K562 (cell line): Measurements from ENCODE around the gene LRRC4B. TPM values are rescaled to one million over a fixed set of nuclear protein-coding genes. Genes with fewer than 3 reads are reported as not detected.

ENCODE experiments used
- ATAC-seq: fragments of 200-7000 bp; cut with Tn5 transposase; 3 replicates; pipeline ENCODE4 v1.9.1; 2020; ENCODE audit warnings: moderate library complexity
- BruUV-seq: library from RNA; stranded (reverse); fragments of 400-500 nt; replicated peaks from 2 replicates; lab custom pipeline; 2021; lab: Mats Ljungman, UMichigan
- CTCF ChIA-PET: fragments of 300-600 bp; formaldehyde crosslinking; extraction: SDS; loops from one replicate; lab custom pipeline; 2021; ENCODE audit warnings: low intra/inter-chr PET ratio; lab: Yijun Ruan, JAX
- POLR2A ChIA-PET: fragments of 300-600, 350-650 bp; sonication (Branson Sonifier 250); formaldehyde crosslinking; extraction: SDS; loops from one replicate; lab custom pipeline; 2021; ENCODE audit warnings: antibody characterized with exemption, inconsistent platforms; lab: Yijun Ruan, JAX
- DNase-seq, 4 experiments: peaks; one replicate each; pipeline versions ENCODE4 v3.0.0 to v3.0.0-alpha.2; 2011 to 2018; ENCODE audit warnings: low spot score in 3 of 4, mixed read lengths in 3 of 4; ENCODE audit errors: extremely low read depth in 1 of 4
- FAIRE-seq: peaks from 2 replicates; lab custom pipeline; 2011; peaks lifted over from hg19 to GRCh38; lab: Jason Lieb, UNC
- H2AFZ ChIP-seq: 2 replicates; pipeline ENCODE4 v1.6.0; 2011; ENCODE audit warnings: low read depth, low read length, control low read depth, inconsistent platforms
- H3K27ac ChIP-seq: fragments of 200-600 bp; 3 replicates; pipeline ENCODE4 v1.8.0; 2011; ENCODE audit warnings: low read depth, mild to moderate bottlenecking, control low read depth, inconsistent platforms, low read length, moderate library complexity, mixed read lengths; ENCODE audit errors: extremely low read depth
- H3K27me3 ChIP-seq, 2 experiments: fragments of 300-600 bp in 1 of 2; 2 replicates in 1 of 2; 3 replicates in 1 of 2; pipeline versions ENCODE4 v1.6.0 to v1.8.0; 2011; ENCODE audit warnings: inconsistent platforms in 2 of 2, low read length in 2 of 2, mild to moderate bottlenecking in 1 of 2, mixed read lengths in 1 of 2, moderate library complexity in 1 of 2; ENCODE audit not compliant: control insufficient read depth in 2 of 2, insufficient read depth in 2 of 2
- H3K36me3 ChIP-seq: fragments of 300-600 bp; 3 replicates; pipeline ENCODE4 v1.8.0; 2011; ENCODE audit warnings: mild to moderate bottlenecking, low read length, inconsistent platforms; ENCODE audit not compliant: control insufficient read depth, insufficient read depth
- H3K4me1 ChIP-seq, 2 experiments: fragments of 200-600 bp in 1 of 2; replicated peaks in 1 of 2; 2 replicates in 1 of 2; 3 replicates in 1 of 2; pipeline versions ENCODE4 v1.5.1 to v1.8.0; 2011; ENCODE audit warnings: inconsistent platforms in 2 of 2, low read length in 2 of 2, mild to moderate bottlenecking in 1 of 2, mixed read lengths in 1 of 2, moderate library complexity in 1 of 2; ENCODE audit not compliant: control insufficient read depth in 2 of 2, insufficient read depth in 2 of 2
- H3K4me2 ChIP-seq: 2 replicates; pipeline ENCODE4 v1.6.1; 2011; ENCODE audit warnings: low read length, control low read depth, inconsistent platforms, mixed read lengths; ENCODE audit not compliant: insufficient read depth
- H3K4me3 ChIP-seq: fragments of 200-600 bp; sonication (generic), shearing (Covaris generic); 2 replicates; pipeline ENCODE4 v1.5.1; 2016; ENCODE audit warnings: control low read depth, inconsistent platforms
- H3K79me2 ChIP-seq: fragments of 200-600 bp; 3 replicates; pipeline ENCODE4 v1.8.0; 2011; ENCODE audit warnings: low read length, inconsistent platforms; ENCODE audit not compliant: control insufficient read depth, insufficient read depth
- H3K9ac ChIP-seq, 2 experiments: 2 replicates each; pipeline versions ENCODE4 v1.6.0 to v1.6.1; 2011; ENCODE audit warnings: low read depth in 2 of 2, low read length in 2 of 2, control low read depth in 1 of 2, inconsistent platforms in 1 of 2, mild to moderate bottlenecking in 1 of 2, mixed read lengths in 1 of 2; ENCODE audit not compliant: insufficient read depth in 1 of 2
- H3K9me1 ChIP-seq: one replicate; pipeline ENCODE4 v1.6.0; 2011; ENCODE audit warnings: inconsistent platforms, mild to moderate bottlenecking, low read length, moderate library complexity; ENCODE audit not compliant: control insufficient read depth, insufficient read depth
- H3K9me3 ChIP-seq: replicated peaks from 2 replicates; pipeline ENCODE4 v1.5.1; 2011; ENCODE audit warnings: low read depth, low read length, inconsistent platforms; ENCODE audit not compliant: control insufficient read depth, insufficient read depth
- H4K20me1 ChIP-seq: replicated peaks from 2 replicates; pipeline ENCODE4 v1.6.1; 2011; ENCODE audit warnings: low read length, inconsistent platforms, mixed read lengths; ENCODE audit not compliant: control insufficient read depth, insufficient read depth
- ADNP ChIP-seq: fragments of 200-800 bp; sonication (Bioruptor generic); IDR thresholded peaks from 2 replicates; pipeline ENCODE4 v1.6.1; 2016; ENCODE audit warnings: missing genetic modification characterization, missing compliant biosample characterization
- ARID1B ChIP-seq: fragments of 450-650 bp; IDR thresholded peaks from 2 replicates; pipeline ENCODE4 v1.6.1; 2016; ENCODE audit warnings: antibody characterized with exemption, mild to moderate bottlenecking, inconsistent platforms
- ASH1L ChIP-seq: fragments of 450-650 bp; IDR thresholded peaks from 2 replicates; pipeline ENCODE4 v1.6.1; 2018; ENCODE audit warnings: borderline replicate concordance, mild to moderate bottlenecking, low read depth; ENCODE audit not compliant: partially characterized antibody
- CBFB ChIP-seq: sonication (generic); formaldehyde crosslinking; IDR thresholded peaks from 2 replicates; pipeline ENCODE4 v1.4.0; 2020; ENCODE audit warnings: mild to moderate bottlenecking, missing genetic modification reagents
- EGR1 ChIP-seq: fragments of 450-650 bp; conservative IDR thresholded peaks from 2 replicates; pipeline ENCODE4 v1.6.1; 2017; ENCODE audit warnings: mild to moderate bottlenecking
- ELF2 ChIP-seq: fragments of 250-450 bp; sonication (Bioruptor Pico); IDR thresholded peaks from 2 replicates; pipeline ENCODE4 v1.5.0; 2021; ENCODE audit warnings: mild to moderate bottlenecking
- FUS ChIP-seq: fragments of 200-400 bp; formaldehyde crosslinking; optimal IDR thresholded peaks from 2 replicates; pipeline ENCODE3; 2017; ENCODE audit warnings: low read depth, low read length
- JUNB ChIP-seq: fragments of 450-650 bp; formaldehyde crosslinking; conservative IDR thresholded peaks from 2 replicates; pipeline ENCODE4 v1.4.0; 2020; ENCODE audit warnings: mild to moderate bottlenecking
- KAT8 ChIP-seq: fragments of 450-650 bp; IDR thresholded peaks from 2 replicates; pipeline ENCODE4 v1.6.1; 2016; ENCODE audit warnings: low read depth, mild to moderate bottlenecking
- MIER1 ChIP-seq: fragments of 450-650 bp; IDR thresholded peaks from 2 replicates; pipeline ENCODE4 v1.6.1; 2016; ENCODE audit warnings: antibody characterized with exemption, mild to moderate bottlenecking, low read depth
- PHTF2 ChIP-seq: fragments of 250-450 bp; sonication (Bioruptor Pico); IDR thresholded peaks from 2 replicates; pipeline ENCODE4 v1.5.0; 2021; ENCODE audit warnings: mild to moderate bottlenecking
- SIN3A ChIP-seq, 2 experiments: fragments of 150-350 bp in 1 of 2; IDR thresholded peaks; 2 replicates each; pipeline ENCODE4 v1.6.1; 2011 to 2016; ENCODE audit warnings: borderline replicate concordance in 2 of 2, low read depth in 2 of 2, low read length in 2 of 2, mild to moderate bottlenecking in 2 of 2, moderate library complexity in 2 of 2; ENCODE audit not compliant: control insufficient read depth in 1 of 2
- ZNF766 ChIP-seq: fragments of 200-800 bp; sonication (Bioruptor generic); conservative IDR thresholded peaks from 2 replicates; pipeline ENCODE4 v1.6.1; 2016; ENCODE audit warnings: missing genetic modification characterization, missing compliant biosample characterization
- WGBS: fragments of 100-300 bp; shearing (Covaris generic); methylation state at CpG from one replicate; pipeline ENCODE4 v1.1.6; 2016; ENCODE audit warnings: low coverage, mixed read lengths; ENCODE audit not compliant: insufficient coverage; ENCODE audit errors: missing lambda C conversion rate; 5-methylcytosine and 5-hydroxymethylcytosine counted together
- in situ Hi-C: fragments of 300-500 bp; cut with MboI; formaldehyde crosslinking; loops from 4 replicates; pipeline ENCODE4 v1.15.0; 2018; ENCODE audit warnings: inconsistent platforms, mixed read lengths
- intact Hi-C: fragments of 100-400 bp; cut with micrococcal nuclease; formaldehyde crosslinking; loops from 2 replicates; pipeline ENCODE4 v1.14.2; 2022
- polyA plus RNA-seq, 8 experiments: library from polyadenylated mRNA; depleted of rRNA in 4 of 8; stranded (reverse) in 5 of 8; unstranded in 3 of 8; fragments of >200 nt; fragmentation: Nextera tagmentation in 2 of 8; fragmentation: Illumina TruSeq in 1 of 8; extraction: Ambion mirVana in 2 of 8; extraction: Trizol in 1 of 8; gene quantifications; 2 replicates each; pipeline versions ENCODE4 v1.2.1 to v1.2.3, GENCODE V29; 2011 to 2014; ENCODE audit warnings: inconsistent platforms in 1 of 8, missing spikeins in 1 of 8
- total RNA-seq, 7 experiments: library from RNA; depleted of rRNA in 6 of 7; stranded (reverse); fragments of >200 nt in 6 of 7; fragmentation: Illumina TruSeq in 2 of 7; extraction: Trizol in 2 of 7; gene quantifications; 2 replicates each; pipeline versions ENCODE4 v1.2.1 to v1.2.3, GENCODE V29; 2011 to 2021; ENCODE audit warnings: low replicate concordance in 1 of 7

Gene LRRC4B
- total and polyA plus RNA-seq, 9 of the 15 experiments (the other 6 are each of a cell fraction or from before 2014, with no cell fraction given): 0.18 to 9.6 (median 2.9) TPM; not detected in 2

- no peak for TF ChIP-seq FUS
These were observed 90.3 kb downstream of the LRRC4B start (continued) for GRCh38 chr19:50477751-50478515.

- TSS peak; percentile 74 for BruUV-seq
- Histone ChIP-seq H3K4me2 (peak overlapping the region; percentile 88), H3K79me2 (peaks cover 25% of the 10 kb centered on the region), H3K27ac (peak overlapping the region; percentile 82; the same call in 2 of the 3 replicates), H4K20me1 (peaks cover 7% of the 10 kb centered on the region; the same call in 1 of the 2 replicates), H3K27me3 (no peaks in the 10 kb centered on the region; a peak in 1 of 5 replicates), H3K36me3 (peaks cover 39% of the 10 kb centered on the region; the same call in 1 of the 3 replicates), H3K9me1 (no peaks in the 10 kb centered on the region), H3K9me3 (no peaks in the 10 kb centered on the region), H3K4me3 (peak overlapping the region; percentile 72), H3K4me1 (peaks cover 5 to 56% of the 10 kb centered on the region in 2 experiments; a peak in 4 of 5 replicates), H2AFZ (peak overlapping the region; percentile 90; the same call in 1 of the 2 replicates), H3K9ac (peak overlapping the region; percentile 67 to 92; a peak in 3 of 4 replicates)
- FAIRE-seq: no peak
- POLR2A ChIA-PET: interaction anchor here (0.6 to 0.9 kb wide), 2 partner anchors 9 to 12 kb away, joined by 3 read pairs; no protein-coding TSS in a partner anchor
- in situ Hi-C loops: no loop called here
- WGBS: 8% methylated on average over 19 of the region's 20 CpGs
- peak in 1 of 4 experiments; percentile 84 for DNase-seq
- intact Hi-C loops: loop anchor here (1.0 kb wide), 1 partner anchor 103 kb away; no protein-coding TSS in a partner anchor
- CTCF ChIA-PET: no interaction called here
- ATAC-seq: no peak
- peak; percentile 57 for TF ChIP-seq EGR1
- peak; percentile 59; the same call in 1 of the 2 replicates for TF ChIP-seq MIER1
- peak; percentile 60; the same call in 1 of the 2 replicates for TF ChIP-seq ADNP (tag)
- TF ChIP-seq ZNF766 (CRISPR knock-in tag): no peak
- TF ChIP-seq ARID1B: no peak
- TF ChIP-seq CBFB (CRISPR knock-in tag): no peak
- no peak for TF ChIP-seq JUNB (CRISPR knock-in tag)
- no peak for TF ChIP-seq KAT8
- no peak for TF ChIP-seq PHTF2 (CRISPR knock-in tag)
- no peak for TF ChIP-seq ELF2 (CRISPR knock-in tag)
- no peak for TF ChIP-seq ASH1L
- TF ChIP-seq SIN3A (IDR thresholded peaks at IDR 0.05; ENCODE audit: borderline replicate concordance in 2 of 2, control insufficient read depth in 1 of 2, low read depth in 2 of 2, low read length in 2 of 2): peak in 1 of 2 experiments; percentile 20; a peak in 1 of 4 replicates
These were observed 91.4 kb downstream of the LRRC4B start for GRCh38 chr19:50476907-50477238.
